ENCODE data around the gene CADM2. TPM values are rescaled to one million over a fixed set of nuclear protein-coding genes. Genes with fewer than 3 reads are reported as not detected.

CADM2 gene
- total RNA-seq, 1 experiment from 2014 or later, result 10.9 TPM

GRCh38 chr3:85725809-85726208 is 767.0 kb downstream of the CADM2 start:
- H3K27me3 ChIP-seq (ENCODE audit: insufficient read depth, low read length), result no peaks in the 10 kb centered on the region
- no peak overlapping the region for H3K4me2 ChIP-seq (ENCODE audit: insufficient read depth, insufficient read length, low read length)
- H3K79me1 ChIP-seq (ENCODE audit: insufficient read depth, low read depth, low read length, poor library complexity, severe bottlenecking), result no peaks in the 10 kb centered on the region
- no peak overlapping the region for H3K18ac ChIP-seq (ENCODE audit: insufficient read length, low read depth, low read length)
- no peak overlapping the region for H2AK5ac ChIP-seq (ENCODE audit: insufficient read length, low read length)
- H2BK5ac ChIP-seq (ENCODE audit: insufficient read length, low read length), result no peak overlapping the region
- no peaks in the 10 kb centered on the region for H4K20me1 ChIP-seq (ENCODE audit: control insufficient read depth, insufficient read depth, insufficient read length)
- H2AFZ ChIP-seq (ENCODE audit: low read length), result no peak overlapping the region
- peaks cover 11% of the 10 kb centered on the region for H3K9me3 ChIP-seq (ENCODE audit: control insufficient read depth, low read depth, low read length)
- TF ChIP-seq CTCF (conservative IDR thresholded peaks at IDR 0.05), result no peak
- H3K14ac ChIP-seq (ENCODE audit: insufficient read depth, low read length), result no peak overlapping the region
- no peak overlapping the region for H4K8ac ChIP-seq (replicated peaks; ENCODE audit: insufficient read length, low read depth, low read length)
- no peak overlapping the region for H3K23ac ChIP-seq (ENCODE audit: insufficient read length, low read depth, low read length)
- no peak overlapping the region for H4K5ac ChIP-seq (ENCODE audit: insufficient read length, low read depth, low read length)
- H3K9ac ChIP-seq (ENCODE audit: extremely low read depth, insufficient read length, low read length), result no peak overlapping the region
- Mint-ChIP-seq H3K27ac (no peak overlapping the region), H3K27me3 (ENCODE audit: low read depth) (no peaks in the 10 kb centered on the region), H3K4me1 (no peaks in the 10 kb centered on the region), H3K9me3 (peaks cover 15 to 16% of the 10 kb centered on the region in 2 experiments), H3K4me3 (no peak overlapping the region), H3K36me3 (ENCODE audit: insufficient read depth in 1 of 3, low read depth in 3 of 3) (peaks cover 8 to 17% (median 12%) of the 10 kb centered on the region in 3 experiments; a peak in 6 of 7 replicates)
- no peak overlapping the region for H3K56ac ChIP-seq (ENCODE audit: insufficient read length, low read depth, low read length)
- no peak overlapping the region for H2BK120ac ChIP-seq (ENCODE audit: low read depth, low read length, poor library complexity, severe bottlenecking)
- no peak overlapping the region for H3K4ac ChIP-seq (ENCODE audit: low read depth, low read length)
- no peaks in the 10 kb centered on the region for H3K79me2 ChIP-seq (ENCODE audit: insufficient read depth, low read length)
- H2BK15ac ChIP-seq (ENCODE audit: low read depth, low read length), result no peak overlapping the region
- no peaks in the 10 kb centered on the region for H3K4me1 ChIP-seq (ENCODE audit: insufficient read depth, low read length)
- H3K23me2 ChIP-seq (ENCODE audit: insufficient read length, low read depth, low read length, poor library complexity, severe bottlenecking), result no peaks in the 10 kb centered on the region
- H2BK20ac ChIP-seq (ENCODE audit: low read depth, low read length, poor library complexity, severe bottlenecking), result no peak overlapping the region
- no peak overlapping the region for H3K27ac ChIP-seq (ENCODE audit: insufficient read length, low read depth, low read length)
- H4K91ac ChIP-seq (ENCODE audit: insufficient read length, low read depth, low read length), result no peak overlapping the region
- no peak for DNase-seq
- no peak overlapping the region for H2BK12ac ChIP-seq (ENCODE audit: insufficient read length, low read depth, low read length)
- no peak overlapping the region for H3T11ph ChIP-seq (ENCODE audit: low read length)

All from H9 (cell line).